Ovary (tissue), 3 donors: ENCODE measurements around the gene CRLF2.

Source experiments
- CTCF ChIP-seq, 3 donors: fragments of 450-650 bp in 2 of 3; fragments of 200-600 bp in 1 of 3; IDR thresholded peaks; one replicate each; pipeline versions ENCODE4 v1.5.1 to v1.8.0; 2016 to 2022; ENCODE audit warnings: antibody characterized with exemption in 3 of 3, mild to moderate bottlenecking in 1 of 3
- EP300 ChIP-seq: sonication (generic); formaldehyde crosslinking; IDR thresholded peaks from one replicate; pipeline ENCODE4 v1.6.1; 2017; ENCODE audit warnings: antibody characterized with exemption
- POLR2A ChIP-seq: fragments of 450-650 bp; IDR thresholded peaks from one replicate; pipeline ENCODE4 v1.6.1; 2017; ENCODE audit warnings: antibody characterized with exemption, mild to moderate bottlenecking, moderate library complexity
- donor health status: DM: no; HTN: no; CAD: no.

GRCh38 chrX:1152090-1152489 lies 60.4 kb downstream of the CRLF2 start:
- TF ChIP-seq CTCF (IDR thresholded peaks at IDR 0.05) (no peak), POLR2A (no peak), EP300 (no peak)
